Endothelial cell of umbilical vein (primary cell): Measurements from ENCODE around the gene CHD6.

Source experiments
- CTCF ChIP-seq, 2 donors: IDR thresholded peaks; 1 replicate in 1 of 2; 2 replicates in 1 of 2; pipeline ENCODE4 v1.5.1; 2011; ENCODE audit warnings: low read length in 2 of 2, mild to moderate bottlenecking in 2 of 2, moderate library complexity in 2 of 2, control low read depth in 1 of 2, inconsistent platforms in 1 of 2, low read depth in 1 of 2; ENCODE audit not compliant: insufficient read depth in 1 of 2; ENCODE audit errors: extremely low read depth in 1 of 2
- EZH2 ChIP-seq: IDR thresholded peaks from 2 replicates; pipeline ENCODE4 v1.6.1; 2012; ENCODE audit warnings: borderline replicate concordance, low read depth, mild to moderate bottlenecking, moderate library complexity, low read length, inconsistent platforms; ENCODE audit not compliant: severe bottlenecking
- JUN ChIP-seq: IDR thresholded peaks from 2 replicates; pipeline ENCODE4 v1.6.1; 2011; ENCODE audit warnings: borderline replicate concordance, low read depth; ENCODE audit not compliant: insufficient read length, insufficient read depth

GRCh38 chr20:41559658-41560057 is 58.5 kb downstream of the CHD6 start:
- no peak for TF ChIP-seq CTCF (IDR thresholded peaks at IDR 0.05; ENCODE audit: extremely low read depth in 1 of 2, insufficient read depth in 1 of 2, low read depth in 1 of 2, low read length in 2 of 2)
- no peak for TF ChIP-seq EZH2
- TF ChIP-seq JUN: no peak
